Kidney epithelial cell (primary cell): Measurements from ENCODE around the gene KRTAP5-10. TPM values are rescaled to one million over a fixed set of nuclear protein-coding genes. Genes with fewer than 3 reads are reported as not detected.
"Not testable (repeated sequence)": the region's sequence is repeated elsewhere in the genome, so short reads cannot be mapped to it uniquely, and the experiment has no call there.

ENCODE experiments used
- DNase-seq: peaks from one replicate; pipeline ENCODE4 v3.0.0-alpha.2; 2010; ENCODE audit warnings: low read depth
- H3K27me3 ChIP-seq: 2 replicates; pipeline ENCODE4 v1.6.0; 2011; ENCODE audit warnings: low read length; ENCODE audit not compliant: control insufficient read depth, insufficient read depth
- H3K36me3 ChIP-seq: 2 replicates; pipeline ENCODE4 v1.5.1; 2011; ENCODE audit warnings: low read length; ENCODE audit not compliant: control insufficient read depth, insufficient read depth
- H3K4me3 ChIP-seq: 2 replicates; pipeline ENCODE4 v1.5.1; 2011; ENCODE audit warnings: low read depth, mild to moderate bottlenecking, control low read depth, low read length
- CTCF ChIP-seq: IDR thresholded peaks from 2 replicates; pipeline ENCODE4 v1.5.1; 2011; ENCODE audit warnings: mild to moderate bottlenecking, moderate library complexity, low read length, control low read depth, inconsistent platforms; ENCODE audit not compliant: insufficient read depth, poor library complexity, severe bottlenecking
- total RNA-seq: library from RNA; depleted of rRNA; stranded (reverse); fragments of >200 nt; gene quantifications from 2 replicates; pipeline ENCODE4 v1.2.3, GENCODE V29; 2015

The KRTAP5-10 gene
- total RNA-seq, 1 donor from 2014 or later, result not detected

- Histone ChIP-seq H3K4me3 (no peak overlapping the region), H3K36me3 (no peaks in the 10 kb centered on the region), H3K27me3 (peaks cover 5% of the 10 kb centered on the region)
- DNase-seq, result no peak
- no peak for TF ChIP-seq CTCF
Observed at GRCh38 chr11:71562120-71562519, 3.2 kb upstream of the KRTAP5-10 start.

- TF ChIP-seq CTCF, result peak; percentile 34
- H3K4me3 ChIP-seq, result no peak overlapping the region
- H3K27me3 ChIP-seq, result peaks cover 5% of the 10 kb centered on the region
- no peaks in the 10 kb centered on the region for H3K36me3 ChIP-seq
- no peak for DNase-seq
Observed at GRCh38 chr11:71563406-71563805, 2.0 kb upstream of the KRTAP5-10 start.

GRCh38 chr11:71564430-71564829 is 933 bp upstream of the KRTAP5-10 start:
- no peak for TF ChIP-seq CTCF

GRCh38 chr11:71566081-71566620 is 788 bp downstream of the KRTAP5-10 start:
- DNase-seq, result no peak
- no peaks in the 10 kb centered on the region for H3K36me3 ChIP-seq
- no peak for TF ChIP-seq CTCF
- no peak overlapping the region for H3K4me3 ChIP-seq
- H3K27me3 ChIP-seq, result peaks cover 8% of the 10 kb centered on the region

More at GRCh38 chr11:71564430-71564829, 933 bp upstream of the KRTAP5-10 start:
- H3K27me3 ChIP-seq, result peaks cover 8% of the 10 kb centered on the region
- DNase-seq, result no peak
- H3K4me3 ChIP-seq, result no peak overlapping the region
- H3K36me3 ChIP-seq, result no peaks in the 10 kb centered on the region

GRCh38 chr11:71566626-71567599 is 1.6 kb downstream of the KRTAP5-10 start:
- not testable (repeated sequence) for H3K36me3 ChIP-seq, DNase-seq, H3K4me3 ChIP-seq, H3K27me3 ChIP-seq

- H3K27me3 ChIP-seq, H3K4me3 ChIP-seq, DNase-seq, H3K36me3 ChIP-seq: not testable (repeated sequence)
Observed at GRCh38 chr11:71567633-71568032, 2.3 kb downstream of the KRTAP5-10 start.
